Neural cell (in vitro differentiated cells): ENCODE results near the gene CRADD. TPM values are rescaled to one million over a fixed set of nuclear protein-coding genes. Genes with fewer than 3 reads are reported as not detected.

Experiments used
- H2AFZ ChIP-seq: fragments of 200-600, 300-800 bp; sonication (generic), shearing (Covaris generic); 2 replicates; pipeline ENCODE4 v1.6.0; 2014; ENCODE audit warnings: low read depth, mild to moderate bottlenecking, antibody characterized with exemption, low read length, moderate library complexity
- H3F3A ChIP-seq: fragments of 200-600 bp; shearing (Covaris generic); 2 replicates; pipeline ENCODE4 v1.6.1; 2016; ENCODE audit warnings: mild to moderate bottlenecking, moderate library complexity, mixed read lengths, antibody characterized with exemption, low read length; ENCODE audit not compliant: insufficient read depth, poor library complexity, severe bottlenecking
- H3K27ac ChIP-seq: fragments of 200-600, 300-800 bp; sonication (generic), shearing (Covaris generic); 2 replicates; pipeline ENCODE4 v1.5.1; 2014; ENCODE audit warnings: mild to moderate bottlenecking, low read length, moderate library complexity
- H3K27me3 ChIP-seq: fragments of 300-800, 200-600 bp; sonication (generic), shearing (Covaris generic); 2 replicates; pipeline ENCODE4 v1.6.0; 2014; ENCODE audit warnings: mild to moderate bottlenecking, low read depth, low read length, moderate library complexity; ENCODE audit not compliant: insufficient read depth
- H3K36me3 ChIP-seq: fragments of 300-800, 200-600 bp; sonication (generic), shearing (Covaris generic); 2 replicates; pipeline ENCODE4 v1.5.1; 2014; ENCODE audit warnings: mild to moderate bottlenecking, antibody characterized with exemption, low read length, moderate library complexity; ENCODE audit not compliant: insufficient read depth
- H3K4me2 ChIP-seq: fragments of 300-800, 200-600 bp; sonication (generic), shearing (Covaris generic); 2 replicates; pipeline ENCODE4 v1.6.0; 2014; ENCODE audit warnings: mild to moderate bottlenecking, low read length
- H3K4me3 ChIP-seq: fragments of 300-800, 200-600 bp; sonication (generic), shearing (Covaris generic); 2 replicates; pipeline ENCODE4 v1.5.1; 2014; ENCODE audit warnings: mild to moderate bottlenecking, low read length, moderate library complexity
- H3K79me2 ChIP-seq: fragments of 200-600 bp; shearing (Covaris generic); replicated peaks from 2 replicates; pipeline ENCODE4 v1.6.0; 2014; ENCODE audit warnings: mild to moderate bottlenecking, low read length, moderate library complexity; ENCODE audit not compliant: insufficient read depth
- H3K9ac ChIP-seq: fragments of 300-800, 200-600 bp; sonication (generic), shearing (Covaris generic); 2 replicates; pipeline ENCODE4 v1.6.1; 2016; ENCODE audit warnings: mild to moderate bottlenecking, low read length, mixed read lengths
- H3K9me2 ChIP-seq: fragments of 200-600 bp; shearing (Covaris generic); 2 replicates; pipeline ENCODE4 v1.6.1; 2016; ENCODE audit warnings: mild to moderate bottlenecking, low read length, mixed read lengths; ENCODE audit not compliant: insufficient read depth
- H3K9me3 ChIP-seq: fragments of 200-600, 300-800 bp; sonication (generic), shearing (Covaris generic); 2 replicates; pipeline ENCODE4 v1.6.1; 2016; ENCODE audit warnings: mild to moderate bottlenecking, mixed run types, low read length, moderate library complexity, mixed read lengths
- H4K20me1 ChIP-seq: fragments of 200-600 bp; shearing (Covaris generic); 2 replicates; pipeline ENCODE4 v1.6.1; 2016; ENCODE audit warnings: mild to moderate bottlenecking, mixed run types; ENCODE audit not compliant: insufficient read depth
- CTCF ChIP-seq: fragments of 450-650 bp; IDR thresholded peaks from 2 replicates; pipeline ENCODE4 v1.5.1; 2014; ENCODE audit warnings: antibody characterized with exemption, mild to moderate bottlenecking, moderate library complexity; ENCODE audit not compliant: poor library complexity, severe bottlenecking
- EP300 ChIP-seq: fragments of 450-650 bp; conservative IDR thresholded peaks from 2 replicates; pipeline ENCODE4 v1.6.1; 2014; ENCODE audit warnings: antibody characterized with exemption, mild to moderate bottlenecking, moderate library complexity; ENCODE audit not compliant: poor library complexity, severe bottlenecking
- EZH2 ChIP-seq: fragments of 200-600, 300-800 bp; shearing (Covaris generic), sonication (generic); IDR thresholded peaks from 2 replicates; pipeline ENCODE4 v1.6.1; 2014; ENCODE audit warnings: antibody characterized with exemption, low read length, borderline replicate concordance, mild to moderate bottlenecking; ENCODE audit not compliant: insufficient read depth, poor library complexity, severe bottlenecking
- MXI1 ChIP-seq: fragments of 450-650 bp; conservative IDR thresholded peaks from 2 replicates; pipeline ENCODE4 v1.6.1; 2014; ENCODE audit warnings: antibody characterized with exemption, mild to moderate bottlenecking; ENCODE audit not compliant: poor library complexity, severe bottlenecking
- POLR2AphosphoS5 ChIP-seq: IDR thresholded peaks from 2 replicates; pipeline ENCODE4 v1.6.1; 2012
- RAD21 ChIP-seq: fragments of 450-650 bp; conservative IDR thresholded peaks from 2 replicates; pipeline ENCODE4 v1.6.1; 2014; ENCODE audit warnings: antibody characterized with exemption, mild to moderate bottlenecking, moderate library complexity
- REST ChIP-seq: IDR thresholded peaks from 2 replicates; pipeline ENCODE4 v1.6.1; 2012; ENCODE audit warnings: borderline replicate concordance
- SMC3 ChIP-seq: fragments of 450-650 bp; conservative IDR thresholded peaks from 2 replicates; pipeline ENCODE4 v1.6.1; 2014; ENCODE audit warnings: antibody characterized with exemption, mild to moderate bottlenecking, moderate library complexity; ENCODE audit not compliant: poor library complexity
- TAF1 ChIP-seq: IDR thresholded peaks from 2 replicates; pipeline ENCODE4 v1.6.1; 2012; ENCODE audit warnings: low read depth
- polyA plus RNA-seq: library from polyadenylated mRNA; depleted of rRNA; stranded (reverse); fragments of >200 nt; gene quantifications from 2 replicates; pipeline ENCODE4 v1.2.3, GENCODE V29; 2014

The CRADD gene
- polyA plus RNA-seq, 1 donor from 2014 or later, result 23.5 TPM

DNA sequence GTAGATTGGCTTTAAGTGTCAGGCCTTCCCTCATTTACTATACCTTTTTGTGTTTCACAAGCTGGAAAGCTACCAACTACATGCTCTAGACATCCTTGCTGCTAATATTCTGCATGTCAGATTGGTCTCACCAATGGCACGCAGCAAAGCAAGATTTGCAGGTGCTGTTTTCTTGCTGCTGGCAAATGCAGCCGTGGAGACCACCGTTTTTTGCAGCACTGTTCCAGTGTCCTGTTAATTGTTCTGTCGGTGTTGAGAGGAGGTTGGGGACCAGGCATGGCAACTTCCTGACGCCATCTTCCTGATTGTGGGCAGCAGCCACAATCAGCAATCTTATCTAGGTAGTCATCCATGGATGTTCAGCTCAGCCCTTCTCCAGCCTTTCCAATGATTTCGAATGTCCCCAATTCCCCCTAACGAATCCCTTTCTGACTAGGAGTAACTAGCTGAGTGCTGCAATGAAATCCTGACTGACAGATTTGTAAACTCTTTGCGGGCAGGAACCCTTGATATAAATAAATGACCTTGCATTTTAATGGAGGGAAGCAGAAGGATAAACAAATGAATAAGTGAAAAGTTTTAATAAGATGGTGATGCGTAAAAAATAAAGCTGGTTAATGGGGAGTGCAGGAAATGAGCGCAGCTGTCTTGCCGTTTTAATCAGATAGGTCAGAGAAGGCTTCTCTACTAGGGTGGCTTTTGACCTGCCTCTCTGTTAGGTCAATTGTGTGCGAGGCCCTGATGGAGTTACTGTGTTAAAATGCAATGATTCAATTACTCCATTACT, 574 bp upstream of the CRADD start:
- H3K36me3 ChIP-seq, result no peaks in the 10 kb centered on the region
- H3K79me2 ChIP-seq, result no peaks in the 10 kb centered on the region
- H3K27ac ChIP-seq, result peak overlapping the region; percentile 99
- no peaks in the 10 kb centered on the region for H3F3A ChIP-seq
- H4K20me1 ChIP-seq, result no peaks in the 10 kb centered on the region
- peak overlapping the region; percentile 97 for H3K9ac ChIP-seq
- TF ChIP-seq RAD21, result no peak
- TF ChIP-seq EP300, result no peak
- no peak for TF ChIP-seq TAF1
- no peak for TF ChIP-seq REST
- no peak for TF ChIP-seq MXI1
- TF ChIP-seq SMC3, result no peak
- TF ChIP-seq POLR2AphosphoS5, result no peak
- TF ChIP-seq EZH2, result no peak
- TF ChIP-seq CTCF, result no peak
- H3K9me3 ChIP-seq, result no peaks in the 10 kb centered on the region
- H3K27me3 ChIP-seq, result no peaks in the 10 kb centered on the region
- H3K4me3 ChIP-seq, result peak overlapping the region; percentile 78
- peak overlapping the region; percentile 47 for H2AFZ ChIP-seq
- H3K9me2 ChIP-seq, result no peaks in the 10 kb centered on the region
- peak overlapping the region; percentile 50 for H3K4me2 ChIP-seq

DNA sequence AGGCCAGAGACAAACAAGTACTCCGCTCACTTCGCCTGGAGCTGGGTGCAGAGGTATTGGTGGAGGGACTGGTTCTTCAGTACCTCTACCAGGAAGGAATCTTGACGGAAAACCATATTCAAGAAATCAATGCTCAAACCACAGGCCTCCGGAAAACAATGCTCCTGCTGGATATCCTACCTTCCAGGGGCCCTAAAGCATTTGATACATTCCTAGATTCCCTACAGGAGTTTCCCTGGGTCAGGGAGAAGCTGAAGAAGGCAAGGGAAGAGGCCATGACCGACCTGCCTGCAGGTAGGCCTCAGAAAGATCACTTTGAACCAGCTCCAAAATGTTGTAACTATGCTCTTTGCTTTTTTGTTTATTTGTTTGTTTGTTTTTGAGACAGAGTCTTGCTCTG, 1.6 kb downstream of the CRADD start:
- no peaks in the 10 kb centered on the region for H4K20me1 ChIP-seq
- peak overlapping the region; percentile 97 for H3K9ac ChIP-seq
- H3K27me3 ChIP-seq, result no peaks in the 10 kb centered on the region
- H3K79me2 ChIP-seq, result no peaks in the 10 kb centered on the region
- TF ChIP-seq RAD21 (no peak), POLR2AphosphoS5 (no peak), MXI1 (no peak), SMC3 (no peak)
- H3K9me3 ChIP-seq, result no peaks in the 10 kb centered on the region
- peak overlapping the region; percentile 91 for H3K4me2 ChIP-seq
- H3K27ac ChIP-seq, result peak overlapping the region; percentile 99
- no peak overlapping the region for H2AFZ ChIP-seq
- H3F3A ChIP-seq, result no peaks in the 10 kb centered on the region
- no peaks in the 10 kb centered on the region for H3K36me3 ChIP-seq
- no peaks in the 10 kb centered on the region for H3K9me2 ChIP-seq
- H3K4me3 ChIP-seq, result peak overlapping the region; percentile 78
